T-helper 2 cell (primary cell): ENCODE results near the gene CDH23.
A peak's percentile ranks its signal among the peaks of the same experiment; 100 is the strongest.

ENCODE experiments used
- DNase-seq, 5 experiments: peaks; one replicate each; pipeline versions ENCODE4 v3.0.0 to v3.0.0-alpha.2; 2012 to 2022

Gene CDH23

DNA sequence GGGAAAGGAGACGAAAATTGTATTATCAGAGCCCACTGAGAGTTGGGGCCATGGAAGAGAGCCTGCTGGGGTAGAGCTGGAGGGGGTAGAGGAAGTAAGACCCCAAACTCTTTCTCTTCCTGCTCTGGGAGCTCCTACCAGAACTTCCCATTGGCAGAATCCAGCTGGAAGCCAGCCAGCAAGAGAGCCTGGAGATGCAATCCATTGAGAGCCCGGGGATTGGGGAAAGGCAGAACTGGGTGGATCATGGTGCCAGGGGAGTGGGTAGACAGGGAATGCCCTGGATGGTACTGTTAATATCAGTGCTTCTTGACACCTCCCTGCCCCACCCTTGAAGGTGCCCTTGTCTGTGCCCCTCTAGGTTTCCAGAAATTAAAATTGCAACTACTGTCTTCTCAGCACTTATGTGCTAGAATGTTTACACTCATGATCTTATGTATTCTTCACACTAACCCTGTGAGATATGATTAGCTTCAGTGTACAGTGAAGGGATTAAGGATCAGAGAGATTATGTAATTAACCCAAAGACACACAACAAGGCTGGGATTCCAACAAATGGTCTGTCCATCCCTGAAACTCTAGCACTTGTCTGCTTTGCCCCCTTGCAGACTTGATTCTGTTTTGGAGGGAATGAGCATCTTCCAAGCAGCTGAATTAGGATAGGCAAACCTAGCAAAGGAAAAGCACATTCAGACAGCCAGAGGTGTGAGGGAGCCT lies 168.7 kb downstream of the CDH23 start:
- DNase-seq: no peak

DNA sequence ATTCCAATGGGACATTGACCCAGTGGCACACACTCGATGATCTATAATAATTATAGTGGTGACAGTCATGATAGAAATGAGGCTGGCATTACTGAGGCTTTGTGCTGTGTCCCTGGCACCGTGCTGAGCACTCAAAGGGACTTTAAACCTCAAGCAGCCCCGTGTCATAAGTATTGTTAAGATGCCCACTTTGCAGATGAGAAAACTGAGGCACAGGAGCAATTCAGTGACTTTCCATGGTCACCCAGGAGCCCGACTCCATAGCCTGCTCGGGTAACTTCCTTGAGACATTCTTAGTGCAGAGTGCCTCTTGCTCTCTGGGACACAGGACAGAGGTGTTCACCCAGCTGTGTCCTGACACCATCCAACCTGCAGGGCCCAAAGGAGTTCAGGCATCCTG lies 170.3 kb downstream of the CDH23 start:
- DNase-seq: no peak

DNA sequence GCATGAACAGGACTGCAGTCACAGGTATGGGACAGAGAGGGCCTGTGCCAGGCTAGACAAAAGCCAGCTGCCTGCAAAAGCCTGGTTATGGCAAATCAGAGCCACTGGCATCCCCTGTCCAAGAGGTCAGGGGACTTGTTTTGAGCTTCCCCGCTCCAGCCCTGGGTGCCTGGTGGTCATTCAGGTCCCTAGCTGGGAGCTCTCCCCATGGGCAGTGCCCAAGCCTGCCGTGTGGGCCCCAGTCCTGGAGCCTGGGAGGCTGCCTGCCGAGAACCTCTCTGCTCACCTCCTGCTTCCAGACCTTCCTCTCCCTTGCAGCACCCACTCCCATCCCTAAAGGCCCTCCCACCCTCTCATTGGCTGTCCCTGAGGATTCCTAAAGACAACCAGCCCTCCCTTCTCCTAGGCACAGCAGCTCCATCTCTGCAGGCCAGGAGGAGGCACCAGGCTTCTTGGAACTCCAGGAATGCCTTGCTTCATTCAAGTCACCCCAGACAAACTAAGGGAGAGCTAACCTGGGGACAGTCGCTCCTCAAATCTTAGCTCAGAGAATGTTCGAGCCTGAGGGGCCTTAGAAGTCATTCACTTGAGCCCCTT lies 172.3 kb downstream of the CDH23 start:
- no peak for DNase-seq

DNA sequence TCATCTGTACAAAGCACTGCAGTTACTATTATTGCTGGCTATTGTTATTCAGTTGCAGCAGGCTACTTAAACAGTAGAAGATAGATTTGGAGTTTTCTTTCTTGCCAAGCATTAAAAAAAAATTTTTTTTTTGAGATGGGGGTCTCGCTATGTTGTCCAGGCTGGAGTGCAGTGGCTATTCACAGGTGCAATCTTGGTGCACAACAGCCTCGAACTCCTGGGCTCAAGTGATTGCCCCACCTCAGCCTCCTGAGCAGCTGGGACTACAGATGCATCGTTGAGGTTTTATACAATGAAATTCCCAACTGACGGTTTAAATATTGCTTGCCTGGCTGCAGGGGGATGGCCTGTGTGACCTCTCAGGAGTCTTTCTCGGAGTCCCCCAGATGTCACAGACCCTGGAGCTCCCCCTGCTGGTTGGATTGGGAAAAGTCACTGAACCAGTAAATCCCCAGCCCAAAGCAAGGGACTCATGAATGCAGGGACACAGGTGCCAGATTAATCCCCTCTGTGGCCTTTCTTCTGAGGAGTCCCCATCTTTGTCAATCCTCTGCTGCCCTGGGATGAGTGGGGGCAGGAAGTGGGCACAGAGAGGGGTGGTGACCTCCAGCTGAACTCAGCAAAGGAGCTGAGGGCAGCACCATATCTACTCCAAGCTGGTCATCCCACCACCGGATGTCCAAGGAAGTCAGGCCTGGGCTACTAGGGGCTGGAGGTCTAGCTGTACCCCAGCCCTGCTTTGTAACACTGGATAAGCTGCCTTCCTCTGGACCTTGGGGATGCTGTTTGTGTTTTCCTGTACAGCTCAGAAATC lies 173.3 kb downstream of the CDH23 start:
- peak; percentile 34 to 71 (median 48) for DNase-seq

DNA sequence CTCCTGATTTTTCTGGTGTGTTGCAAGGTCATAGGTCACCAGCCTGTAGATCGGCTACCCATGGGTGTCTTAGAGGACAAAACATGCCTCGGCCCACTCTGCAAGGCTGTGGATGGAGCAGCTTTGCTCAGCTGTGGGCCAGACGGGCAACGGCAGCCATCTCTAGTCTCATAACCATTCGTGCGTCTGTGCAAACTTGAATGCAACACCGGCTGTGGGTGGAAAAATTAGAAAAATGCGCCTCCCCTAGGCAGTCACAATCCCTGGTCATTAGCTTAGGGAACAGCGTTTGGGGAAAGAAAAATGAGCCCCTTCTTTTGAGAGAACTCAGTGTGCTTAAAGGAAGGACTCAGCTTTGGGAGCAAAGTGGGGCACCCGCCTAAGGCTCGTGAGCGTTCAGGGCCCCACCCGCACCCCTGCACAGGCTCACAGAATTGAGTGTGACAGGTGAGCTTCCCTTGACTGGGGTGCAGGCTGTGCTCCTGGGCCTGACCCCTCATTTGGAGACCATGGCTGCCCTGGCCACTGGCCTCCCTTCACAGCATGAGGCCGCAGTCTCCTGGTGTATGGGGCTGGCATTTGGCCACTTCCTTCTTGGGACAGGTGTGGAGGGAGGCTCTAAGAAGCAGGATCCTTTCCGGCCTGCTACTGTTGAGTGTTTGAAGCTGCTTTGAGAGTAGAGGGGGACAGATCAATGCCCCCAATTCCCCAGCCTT lies 174.9 kb downstream of the CDH23 start:
- no peak for DNase-seq

GRCh38 chr10:71572962-71573361 lies 176.2 kb downstream of the CDH23 start:
- no peak for DNase-seq

- no peak for DNase-seq
These were observed 177.1 kb downstream of the CDH23 start for GRCh38 chr10:71573562-71574518.

GRCh38 chr10:71575451-71575850 lies 178.7 kb downstream of the CDH23 start:
- DNase-seq: no peak

DNA sequence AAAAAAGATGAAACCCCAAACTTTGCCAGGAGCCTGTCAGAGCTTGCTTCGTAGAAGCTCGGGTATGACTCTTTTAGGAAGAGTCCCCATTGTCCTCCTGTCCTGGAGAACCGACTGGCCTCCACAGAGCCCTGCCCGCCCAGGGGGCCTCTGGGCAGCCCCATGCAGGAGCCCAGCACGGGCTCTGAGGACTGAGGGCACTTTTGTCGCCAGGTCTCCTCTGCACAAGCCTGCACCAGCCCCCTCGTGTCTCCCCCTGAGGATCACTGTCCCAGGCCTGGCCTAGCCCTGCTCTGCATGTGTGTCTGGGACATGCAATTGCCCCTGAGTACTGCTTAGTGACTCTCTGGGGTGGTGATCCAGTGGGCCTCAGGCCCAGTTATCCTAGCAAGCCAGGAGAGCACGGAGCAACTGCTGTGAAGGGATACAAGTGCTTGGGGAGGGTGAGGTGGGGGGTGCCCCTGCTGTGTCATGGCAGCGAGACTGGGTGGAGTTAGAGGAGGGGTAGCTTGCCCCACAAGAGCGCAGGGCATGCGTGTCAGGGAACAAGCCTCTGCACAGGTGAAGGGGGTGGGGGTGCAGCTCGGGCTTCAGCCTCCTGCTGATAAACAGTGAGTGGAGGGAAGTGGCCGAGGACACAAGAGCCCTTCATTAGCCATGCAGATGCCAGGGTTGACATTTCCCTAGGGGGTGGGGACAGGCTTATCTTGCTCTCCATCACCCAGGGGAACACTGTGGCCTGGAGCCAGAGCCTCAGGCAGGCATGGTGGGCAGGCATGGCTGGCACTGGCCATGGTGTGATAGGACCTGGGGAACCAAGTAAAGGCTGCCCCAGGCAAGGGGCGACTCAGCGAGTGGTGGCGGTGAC lies 179.4 kb downstream of the CDH23 start:
- no peak for DNase-seq

DNA sequence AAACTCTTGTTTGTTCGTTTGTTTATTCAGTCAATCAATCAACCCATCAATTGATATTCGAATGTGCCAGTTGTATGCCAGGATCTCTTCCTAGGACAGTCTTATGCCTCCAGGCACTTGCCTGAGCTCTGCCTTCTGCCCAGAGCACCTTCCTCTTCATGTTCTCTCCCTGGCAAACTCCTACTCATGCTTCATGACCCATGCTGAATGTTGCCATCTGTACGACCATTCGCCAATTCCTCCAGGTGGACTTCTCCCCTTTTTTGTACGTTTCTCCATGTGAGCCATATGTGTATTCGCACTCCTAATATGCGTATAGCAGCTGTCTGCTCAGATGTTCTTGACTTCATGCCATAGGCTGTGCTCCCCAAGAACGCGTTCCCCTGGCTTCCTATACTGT lies 180.1 kb downstream of the CDH23 start:
- DNase-seq: no peak

DNA sequence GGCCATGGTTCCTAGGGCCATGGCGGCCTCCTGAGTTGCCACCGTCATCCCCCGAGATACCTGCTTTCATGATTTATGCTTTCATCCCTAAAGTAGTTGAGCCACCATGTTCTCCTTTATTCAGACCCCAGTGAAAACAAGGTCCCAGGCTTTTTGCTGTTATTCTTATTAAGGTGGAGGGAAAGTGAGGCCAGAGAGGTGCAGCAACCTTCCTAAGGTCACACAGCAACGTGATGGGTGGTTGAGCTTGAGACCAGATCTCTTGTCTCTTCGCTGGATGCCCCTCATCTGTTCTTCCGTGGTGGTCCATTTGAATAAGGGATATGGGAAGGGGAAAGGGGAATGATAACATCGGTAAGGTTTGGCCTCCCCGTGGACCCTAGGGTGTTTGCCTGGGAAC lies 180.6 kb downstream of the CDH23 start:
- no peak for DNase-seq

- DNase-seq: no peak
These were observed 181.3 kb downstream of the CDH23 start for GRCh38 chr10:71578069-71578468.

DNA sequence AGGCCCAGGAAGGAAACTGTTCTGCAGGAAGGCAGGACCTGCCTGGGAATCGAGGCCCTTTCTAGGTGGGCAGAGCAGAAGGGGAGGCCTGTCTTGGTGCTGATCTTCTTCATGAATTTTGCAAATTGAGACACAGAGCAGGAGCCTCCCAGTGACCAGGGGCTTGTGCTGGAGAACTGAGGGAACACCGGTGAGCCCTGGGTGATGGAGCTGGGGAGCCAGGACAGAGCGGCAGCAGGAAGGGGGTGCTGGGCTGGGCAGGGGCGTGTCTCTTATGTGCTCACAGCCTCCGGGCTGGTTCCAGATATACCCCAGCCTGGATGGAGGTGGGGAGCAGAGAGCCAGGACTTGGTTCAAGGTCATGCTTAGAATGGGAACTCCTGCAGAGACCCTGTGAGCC lies 182.9 kb downstream of the CDH23 start:
- DNase-seq: no peak

- DNase-seq: no peak
These were observed 183.7 kb downstream of the CDH23 start for GRCh38 chr10:71580415-71580814.

DNA sequence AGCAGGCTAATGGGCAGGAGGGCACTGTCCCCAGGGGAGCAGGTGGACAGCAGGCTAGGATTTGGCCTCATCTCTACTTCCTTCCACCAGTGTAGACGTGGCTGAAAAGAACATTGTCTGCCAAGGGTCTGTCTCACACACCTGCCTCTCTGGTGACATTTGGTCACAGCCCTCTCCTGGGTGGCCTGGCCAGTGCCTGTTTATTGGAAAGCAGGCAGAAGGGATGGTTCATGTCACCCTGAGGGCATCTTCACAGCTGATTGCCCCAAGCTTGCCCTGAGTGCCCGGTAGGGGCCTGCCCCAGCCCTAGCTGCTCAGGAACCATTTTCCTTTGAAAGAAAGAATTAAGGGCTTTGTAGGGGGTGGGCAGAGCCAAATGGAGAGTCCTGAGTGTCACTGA lies 184.2 kb downstream of the CDH23 start:
- DNase-seq: no peak

- DNase-seq: no peak
These were observed 184.7 kb downstream of the CDH23 start for GRCh38 chr10:71581376-71581775.

- DNase-seq: no peak
These were observed 185.3 kb downstream of the CDH23 start for GRCh38 chr10:71582019-71582418.

DNA sequence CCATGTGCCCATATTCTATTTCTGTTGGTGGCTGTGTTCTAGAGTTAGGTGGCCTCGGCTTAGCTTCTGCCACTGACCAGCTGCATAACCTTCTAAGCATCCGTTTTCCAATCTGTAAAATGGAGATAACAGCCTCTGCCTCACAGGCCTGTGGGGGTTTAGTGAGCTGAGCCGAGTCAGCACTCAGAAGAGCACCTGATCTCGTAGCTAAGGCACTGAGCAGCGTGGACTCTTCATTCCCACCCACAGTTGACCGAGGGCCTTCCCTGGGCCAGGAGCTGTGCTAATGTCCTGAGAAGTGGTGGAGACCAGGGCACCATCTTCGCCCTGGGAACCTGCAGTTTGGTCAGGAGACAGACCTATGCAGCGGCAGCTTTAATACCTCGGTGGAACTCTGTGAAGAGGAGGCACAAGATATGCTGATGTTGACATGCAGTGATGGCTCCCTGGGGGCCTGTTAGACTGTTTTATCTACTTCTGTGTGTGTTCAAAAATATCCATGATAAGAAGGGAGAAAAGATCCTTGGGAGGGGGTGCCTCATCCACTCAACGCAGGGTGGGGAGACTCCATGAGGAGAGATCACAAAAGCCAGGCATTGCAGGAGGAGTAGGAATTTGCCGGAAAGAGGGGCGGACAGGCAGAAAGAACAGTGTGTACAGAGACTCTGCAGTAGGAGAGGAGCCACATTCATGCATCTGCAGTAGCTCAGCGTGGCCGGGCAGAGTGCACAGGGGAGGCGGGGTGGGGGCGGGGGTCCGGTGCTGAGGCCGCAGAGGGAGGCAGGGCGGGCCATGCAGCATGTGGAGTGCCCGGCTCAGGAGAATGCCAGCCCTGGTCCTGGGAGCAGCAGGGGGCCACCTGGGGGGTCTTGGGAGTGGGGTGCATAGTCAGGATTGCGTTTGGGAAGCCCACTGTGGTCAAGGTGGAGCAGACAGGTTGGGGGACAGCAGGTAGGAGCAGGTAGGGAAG lies 186.1 kb downstream of the CDH23 start:
- DNase-seq: no peak

DNA sequence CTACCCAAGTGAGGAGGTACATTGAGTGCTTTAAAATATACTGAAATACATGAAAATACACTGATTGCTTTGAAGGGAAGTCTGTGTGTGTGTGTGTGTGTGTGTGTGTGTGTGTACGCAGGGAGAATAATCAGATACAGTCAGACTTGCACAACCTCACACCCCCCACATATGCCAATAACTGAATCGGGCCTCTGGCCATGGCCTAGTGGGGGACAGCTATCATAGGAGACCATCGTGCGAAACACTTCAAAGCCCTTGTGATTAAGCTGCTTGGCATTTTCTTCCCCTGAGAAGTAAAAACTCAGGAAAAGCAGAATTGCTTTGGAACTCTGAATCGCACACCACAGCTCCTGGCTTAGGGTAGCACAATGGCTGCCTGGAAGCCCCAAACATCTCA lies 187.7 kb downstream of the CDH23 start:
- no peak for DNase-seq
